NCI-H446 (cell line): Measurements from ENCODE around the gene ST7.

ENCODE experiments used
- DNase-seq, 2 experiments: peaks; one replicate each; lab custom pipeline; 2025; lab: John Stamatoyannopoulos, UW

The ST7 gene

DNA sequence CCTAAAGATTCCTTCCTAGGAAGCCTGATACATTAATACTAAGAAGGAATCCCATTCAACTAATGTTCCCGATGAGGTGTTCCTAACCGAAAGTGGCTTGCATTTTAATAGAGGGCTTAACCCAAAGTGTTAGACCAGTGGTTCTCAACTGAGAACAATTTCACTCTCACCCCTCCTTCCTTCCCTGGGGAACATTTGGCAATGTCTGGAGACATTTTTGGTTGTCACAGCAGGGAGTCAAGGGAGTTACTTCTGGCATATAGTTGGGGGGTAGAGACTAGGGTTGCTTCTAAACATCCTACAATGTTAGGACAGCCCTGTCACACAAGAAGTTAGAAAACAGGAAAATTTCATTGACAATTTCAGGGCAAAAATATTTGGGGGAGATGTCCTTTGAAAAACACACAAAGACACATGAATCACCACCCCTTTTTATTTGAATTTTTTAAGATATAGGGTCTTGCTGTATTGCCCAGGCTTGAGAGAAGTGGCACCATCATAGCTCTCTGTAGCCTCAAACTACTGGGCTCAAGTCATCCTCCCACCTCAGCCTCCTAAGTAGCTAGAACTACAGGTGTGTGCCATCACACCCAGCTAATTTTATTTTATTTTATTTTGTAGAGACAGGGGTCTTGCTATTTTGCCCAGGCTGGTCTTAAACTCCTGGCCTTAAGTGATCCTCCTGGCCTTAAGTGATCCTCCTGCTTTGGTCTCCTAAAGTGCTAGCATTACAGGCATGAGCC lies 318.9 kb downstream of the ST7 start:
- DNase-seq, result no peak

DNA sequence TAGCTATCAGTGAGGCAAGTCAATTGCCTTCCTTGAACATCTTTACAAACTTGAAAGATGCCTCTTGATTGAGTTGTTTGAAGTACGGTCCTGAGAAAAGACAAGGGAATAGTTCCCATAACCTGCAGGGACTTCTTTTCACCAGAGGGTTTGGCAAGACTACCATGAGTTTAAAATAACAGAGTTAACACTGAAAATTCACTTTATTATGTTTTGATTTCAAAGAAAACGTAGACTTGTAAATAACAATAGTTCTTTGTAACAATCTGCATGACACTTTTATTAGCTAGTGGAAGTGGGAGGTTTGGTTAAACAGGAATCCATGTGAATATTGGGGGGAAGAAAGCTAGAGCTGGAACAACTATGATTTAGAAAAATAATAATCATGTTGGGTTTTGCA lies 320.0 kb downstream of the ST7 start:
- DNase-seq, result no peak

DNA sequence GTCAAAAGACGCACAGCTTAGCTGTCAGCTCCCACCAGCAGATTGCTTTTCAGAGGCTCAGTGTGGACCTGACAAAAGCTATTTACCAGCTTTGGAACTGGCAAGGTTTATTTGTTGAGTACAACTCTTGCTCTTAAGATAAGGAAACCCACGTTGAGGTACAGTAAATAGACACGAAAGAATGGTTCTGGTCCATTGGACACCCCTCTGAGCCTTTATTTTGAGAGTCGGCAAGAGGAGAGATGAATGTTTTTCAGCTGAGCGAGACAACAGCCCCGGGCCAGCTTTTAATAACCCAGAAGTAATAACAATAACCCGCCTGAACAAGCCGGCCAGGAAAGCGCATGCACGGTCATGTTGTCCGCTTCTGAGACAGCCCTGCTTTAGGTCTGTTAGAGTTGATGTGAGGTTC lies 320.5 kb downstream of the ST7 start:
- no peak for DNase-seq

DNA sequence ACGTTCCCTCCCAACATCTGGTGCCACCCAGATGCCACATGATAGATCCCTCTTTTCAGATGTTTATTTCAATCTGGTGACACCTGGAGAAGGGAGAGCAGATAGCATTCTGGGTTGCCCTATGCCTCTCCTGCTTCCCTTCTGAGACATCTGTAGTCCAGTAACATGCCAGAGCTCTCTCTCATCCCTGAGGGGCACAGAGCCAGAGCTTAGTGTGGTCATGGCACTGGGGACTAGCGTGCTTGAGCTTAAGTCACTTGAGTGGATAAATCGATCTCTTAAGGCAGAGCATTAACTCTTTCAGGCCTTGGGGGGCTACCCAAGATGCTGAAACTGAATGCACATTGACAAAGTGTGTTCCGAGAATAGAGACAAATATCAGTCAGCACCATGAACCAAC lies 321.6 kb downstream of the ST7 start:
- no peak for DNase-seq

DNA sequence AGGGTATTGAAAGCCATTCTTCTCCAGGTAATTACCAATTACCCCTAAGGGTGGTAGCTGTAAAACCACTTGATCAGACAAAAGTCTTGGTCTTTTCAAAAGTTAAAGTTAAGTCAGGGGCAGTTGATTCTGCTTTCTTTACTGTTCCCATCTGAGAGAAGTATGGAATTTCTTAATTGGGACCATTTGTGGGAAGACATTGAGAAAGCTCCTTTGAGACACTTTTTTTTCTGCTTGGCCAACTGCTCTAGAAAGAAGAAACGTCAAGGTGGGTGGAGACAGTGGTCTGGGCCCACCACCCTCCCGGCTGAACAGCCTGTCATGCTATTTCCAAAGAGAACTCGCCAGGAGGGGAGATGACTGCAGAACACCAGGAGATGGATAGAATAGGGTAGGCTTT lies 324.3 kb downstream of the ST7 start:
- no peak for DNase-seq

DNA sequence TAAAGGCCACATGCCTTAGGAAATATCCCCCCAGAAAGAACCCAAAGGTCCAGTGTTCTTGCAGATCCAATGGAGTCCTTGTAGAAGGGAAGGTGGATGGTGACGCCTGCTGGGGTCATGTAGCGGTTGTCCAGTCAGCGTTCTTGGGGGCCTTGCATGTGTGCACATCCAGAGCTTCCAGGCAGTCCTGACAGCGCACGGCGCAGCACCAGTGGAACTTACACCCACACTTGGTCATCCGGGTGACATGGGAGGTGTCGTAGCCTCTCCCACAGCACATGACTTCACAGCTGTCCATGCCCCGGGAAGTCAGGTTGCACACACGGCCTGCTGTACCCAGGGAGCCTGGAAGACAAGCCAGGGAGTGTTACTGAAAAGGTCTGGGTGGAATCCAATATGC lies 324.7 kb downstream of the ST7 start:
- no peak for DNase-seq

DNA sequence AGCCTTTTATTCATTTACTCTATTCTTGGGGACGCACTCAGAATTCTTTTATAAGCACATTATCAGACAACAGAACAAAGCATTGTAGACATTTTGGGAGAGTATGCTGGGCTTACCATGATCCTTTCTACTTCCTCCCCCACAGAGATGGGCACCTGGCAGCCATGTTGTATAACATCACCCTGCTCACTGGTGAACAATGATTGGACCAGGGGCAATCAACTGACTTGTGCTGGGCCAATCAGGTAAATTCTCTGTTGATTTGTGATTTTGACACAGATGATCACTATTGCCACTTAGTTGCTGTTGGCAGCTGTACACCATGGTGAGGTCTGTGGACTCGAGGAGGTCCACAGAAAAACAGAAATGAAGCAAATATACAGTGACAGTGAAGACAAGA lies 325.9 kb downstream of the ST7 start:
- DNase-seq, result no peak
